ENCODE results near the gene SDK2.

DNA sequence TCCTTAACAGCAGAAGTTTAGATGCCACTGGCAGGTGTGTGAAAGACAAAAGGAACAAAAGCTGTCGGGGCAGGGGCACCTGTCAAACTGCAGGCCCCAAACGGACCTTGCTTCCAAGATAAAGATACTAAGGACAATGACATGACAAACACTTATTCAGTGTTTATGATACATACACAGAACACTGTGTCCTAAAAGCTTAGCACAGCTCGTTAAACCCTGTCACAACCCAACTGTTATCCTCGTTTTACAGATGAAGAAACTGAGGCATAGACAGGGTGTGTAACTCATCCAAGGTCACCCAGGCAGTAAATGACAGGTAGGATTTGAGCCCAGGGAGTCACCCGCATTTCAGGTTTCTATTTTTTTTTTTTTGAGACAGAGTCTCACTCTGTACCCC, 9.6 kb downstream of the SDK2 start:
- TF ChIP-seq, protein P1, sequence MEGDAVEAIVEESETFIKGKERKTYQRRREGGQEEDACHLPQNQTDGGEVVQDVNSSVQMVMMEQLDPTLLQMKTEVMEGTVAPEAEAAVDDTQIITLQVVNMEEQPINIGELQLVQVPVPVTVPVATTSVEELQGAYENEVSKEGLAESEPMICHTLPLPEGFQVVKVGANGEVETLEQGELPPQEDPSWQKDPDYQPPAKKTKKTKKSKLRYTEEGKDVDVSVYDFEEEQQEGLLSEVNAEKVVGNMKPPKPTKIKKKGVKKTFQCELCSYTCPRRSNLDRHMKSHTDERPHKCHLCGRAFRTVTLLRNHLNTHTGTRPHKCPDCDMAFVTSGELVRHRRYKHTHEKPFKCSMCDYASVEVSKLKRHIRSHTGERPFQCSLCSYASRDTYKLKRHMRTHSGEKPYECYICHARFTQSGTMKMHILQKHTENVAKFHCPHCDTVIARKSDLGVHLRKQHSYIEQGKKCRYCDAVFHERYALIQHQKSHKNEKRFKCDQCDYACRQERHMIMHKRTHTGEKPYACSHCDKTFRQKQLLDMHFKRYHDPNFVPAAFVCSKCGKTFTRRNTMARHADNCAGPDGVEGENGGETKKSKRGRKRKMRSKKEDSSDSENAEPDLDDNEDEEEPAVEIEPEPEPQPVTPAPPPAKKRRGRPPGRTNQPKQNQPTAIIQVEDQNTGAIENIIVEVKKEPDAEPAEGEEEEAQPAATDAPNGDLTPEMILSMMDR (IDR thresholded peaks at IDR 0.05) = no peak
- TF ChIP-seq JUND (IDR thresholded peaks at IDR 0.05) (no peak), RCOR1 (IDR thresholded peaks at IDR 0.05; ENCODE audit: low read length) (no peak), NRF1 (IDR thresholded peaks at IDR 0.05; ENCODE audit: low read depth, low read length) (no peak)
- TF ChIP-seq, protein P2, sequence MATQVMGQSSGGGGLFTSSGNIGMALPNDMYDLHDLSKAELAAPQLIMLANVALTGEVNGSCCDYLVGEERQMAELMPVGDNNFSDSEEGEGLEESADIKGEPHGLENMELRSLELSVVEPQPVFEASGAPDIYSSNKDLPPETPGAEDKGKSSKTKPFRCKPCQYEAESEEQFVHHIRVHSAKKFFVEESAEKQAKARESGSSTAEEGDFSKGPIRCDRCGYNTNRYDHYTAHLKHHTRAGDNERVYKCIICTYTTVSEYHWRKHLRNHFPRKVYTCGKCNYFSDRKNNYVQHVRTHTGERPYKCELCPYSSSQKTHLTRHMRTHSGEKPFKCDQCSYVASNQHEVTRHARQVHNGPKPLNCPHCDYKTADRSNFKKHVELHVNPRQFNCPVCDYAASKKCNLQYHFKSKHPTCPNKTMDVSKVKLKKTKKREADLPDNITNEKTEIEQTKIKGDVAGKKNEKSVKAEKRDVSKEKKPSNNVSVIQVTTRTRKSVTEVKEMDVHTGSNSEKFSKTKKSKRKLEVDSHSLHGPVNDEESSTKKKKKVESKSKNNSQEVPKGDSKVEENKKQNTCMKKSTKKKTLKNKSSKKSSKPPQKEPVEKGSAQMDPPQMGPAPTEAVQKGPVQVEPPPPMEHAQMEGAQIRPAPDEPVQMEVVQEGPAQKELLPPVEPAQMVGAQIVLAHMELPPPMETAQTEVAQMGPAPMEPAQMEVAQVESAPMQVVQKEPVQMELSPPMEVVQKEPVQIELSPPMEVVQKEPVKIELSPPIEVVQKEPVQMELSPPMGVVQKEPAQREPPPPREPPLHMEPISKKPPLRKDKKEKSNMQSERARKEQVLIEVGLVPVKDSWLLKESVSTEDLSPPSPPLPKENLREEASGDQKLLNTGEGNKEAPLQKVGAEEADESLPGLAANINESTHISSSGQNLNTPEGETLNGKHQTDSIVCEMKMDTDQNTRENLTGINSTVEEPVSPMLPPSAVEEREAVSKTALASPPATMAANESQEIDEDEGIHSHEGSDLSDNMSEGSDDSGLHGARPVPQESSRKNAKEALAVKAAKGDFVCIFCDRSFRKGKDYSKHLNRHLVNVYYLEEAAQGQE (IDR thresholded peaks at IDR 0.05; ENCODE audit: low read depth, low read length) = no peak
